ENCODE data around the gene GBX1.

DNA sequence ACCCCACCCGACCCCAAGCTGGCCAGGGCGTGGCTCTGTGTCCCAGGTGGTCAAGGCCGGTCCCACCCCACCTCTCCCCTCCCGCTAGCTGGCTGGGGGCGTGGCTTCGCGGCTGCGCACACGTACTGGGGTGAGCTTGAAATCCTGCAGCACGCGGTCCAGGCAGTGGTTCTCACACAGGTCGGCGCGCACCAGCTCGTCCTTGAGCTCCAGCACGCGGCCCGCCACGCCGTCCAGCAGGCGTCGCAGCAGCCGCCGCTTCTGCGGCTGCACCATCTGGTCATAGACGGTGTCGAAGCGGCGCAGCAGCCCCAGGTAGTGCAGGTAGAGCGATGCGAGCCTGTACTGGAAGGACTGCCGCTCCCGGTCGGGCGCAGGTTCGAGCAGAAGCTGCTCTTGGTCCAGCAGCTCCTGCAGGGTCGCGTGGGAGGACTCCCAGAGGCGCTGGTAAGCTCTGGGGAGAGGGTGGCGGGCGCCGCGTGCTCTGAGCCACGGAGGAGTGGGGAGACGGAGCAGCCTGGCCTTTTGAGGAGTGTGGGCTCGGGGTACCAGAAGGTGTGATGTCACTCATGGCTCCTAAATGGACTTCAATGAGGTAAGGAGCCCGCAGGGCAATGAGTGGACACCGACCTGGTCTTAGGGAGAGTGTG is 37.0 kb upstream of the GBX1 start:
- TF ChIP-seq, protein P1, sequence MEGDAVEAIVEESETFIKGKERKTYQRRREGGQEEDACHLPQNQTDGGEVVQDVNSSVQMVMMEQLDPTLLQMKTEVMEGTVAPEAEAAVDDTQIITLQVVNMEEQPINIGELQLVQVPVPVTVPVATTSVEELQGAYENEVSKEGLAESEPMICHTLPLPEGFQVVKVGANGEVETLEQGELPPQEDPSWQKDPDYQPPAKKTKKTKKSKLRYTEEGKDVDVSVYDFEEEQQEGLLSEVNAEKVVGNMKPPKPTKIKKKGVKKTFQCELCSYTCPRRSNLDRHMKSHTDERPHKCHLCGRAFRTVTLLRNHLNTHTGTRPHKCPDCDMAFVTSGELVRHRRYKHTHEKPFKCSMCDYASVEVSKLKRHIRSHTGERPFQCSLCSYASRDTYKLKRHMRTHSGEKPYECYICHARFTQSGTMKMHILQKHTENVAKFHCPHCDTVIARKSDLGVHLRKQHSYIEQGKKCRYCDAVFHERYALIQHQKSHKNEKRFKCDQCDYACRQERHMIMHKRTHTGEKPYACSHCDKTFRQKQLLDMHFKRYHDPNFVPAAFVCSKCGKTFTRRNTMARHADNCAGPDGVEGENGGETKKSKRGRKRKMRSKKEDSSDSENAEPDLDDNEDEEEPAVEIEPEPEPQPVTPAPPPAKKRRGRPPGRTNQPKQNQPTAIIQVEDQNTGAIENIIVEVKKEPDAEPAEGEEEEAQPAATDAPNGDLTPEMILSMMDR (IDR thresholded peaks at IDR 0.05; ENCODE audit: low read depth, low read length, poor library complexity, severe bottlenecking): no peak
- no peak for TF ChIP-seq EZH2phosphoT487 (IDR thresholded peaks at IDR 0.05; ENCODE audit: borderline replicate concordance, low read length)

All from DOHH2 (cell line).